ENCODE results near the gene SLC9A3. TPM values are rescaled to one million over a fixed set of nuclear protein-coding genes. Genes with fewer than 3 reads are reported as not detected.

SLC9A3 gene
- polyA plus RNA-seq, 1 donor, result 203 TPM

- H3K4me3 ChIP-seq (ENCODE audit: low read length), result no peak overlapping the region
- no peak for DNase-seq
- H3K27me3 ChIP-seq (ENCODE audit: control insufficient read depth, insufficient read depth, low read length), result peaks cover 3% of the 10 kb centered on the region
- H3K4me1 ChIP-seq (ENCODE audit: control insufficient read depth, insufficient read depth, low read length), result peaks cover 26% of the 10 kb centered on the region
- H3K9me3 ChIP-seq (ENCODE audit: control insufficient read depth, low read depth, low read length), result peaks cover 20% of the 10 kb centered on the region
- no peak overlapping the region for H3K27ac ChIP-seq (ENCODE audit: low read length)
- H3K36me3 ChIP-seq (ENCODE audit: control insufficient read depth, insufficient read depth, low read length), result peaks cover 6% of the 10 kb centered on the region
- no CpG with 5 or more reads among the region's 19 CpGs for WGBS (ENCODE audit: insufficient coverage, low lambda C conversion rate)
These were observed 28.2 kb downstream of the SLC9A3 start for GRCh38 chr5:496028-496427.

DNA sequence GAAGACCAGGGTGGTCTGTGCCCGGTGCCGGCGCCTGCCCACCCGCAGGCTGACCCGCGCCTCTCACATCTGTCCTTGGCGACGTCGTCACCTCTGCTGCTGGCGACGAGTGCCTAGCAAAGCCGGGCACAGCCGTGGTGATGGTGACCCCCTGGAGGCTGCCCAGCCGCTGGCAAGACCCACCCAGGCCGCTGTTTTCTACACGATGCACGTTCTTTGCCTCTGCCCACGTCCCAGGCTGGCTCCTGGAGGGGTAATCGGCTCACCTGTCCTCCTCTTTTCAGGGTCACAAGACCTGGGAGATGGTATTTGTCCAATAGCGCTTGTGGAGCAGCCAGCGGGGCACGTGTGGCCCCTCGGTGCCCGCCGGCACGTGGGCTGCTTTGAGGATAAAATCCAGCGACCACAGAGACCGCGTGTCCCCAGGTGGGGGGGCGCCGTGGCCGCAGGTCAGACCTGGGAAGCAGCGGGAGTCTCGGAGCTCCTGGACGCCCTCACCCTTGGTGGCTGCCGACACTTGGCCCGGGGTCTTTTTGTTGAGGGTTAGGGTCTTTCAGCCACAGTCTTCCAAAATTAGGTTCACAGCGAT is 29.5 kb downstream of the SLC9A3 start:
- no peak overlapping the region for H3K4me3 ChIP-seq (ENCODE audit: low read length)

DNA sequence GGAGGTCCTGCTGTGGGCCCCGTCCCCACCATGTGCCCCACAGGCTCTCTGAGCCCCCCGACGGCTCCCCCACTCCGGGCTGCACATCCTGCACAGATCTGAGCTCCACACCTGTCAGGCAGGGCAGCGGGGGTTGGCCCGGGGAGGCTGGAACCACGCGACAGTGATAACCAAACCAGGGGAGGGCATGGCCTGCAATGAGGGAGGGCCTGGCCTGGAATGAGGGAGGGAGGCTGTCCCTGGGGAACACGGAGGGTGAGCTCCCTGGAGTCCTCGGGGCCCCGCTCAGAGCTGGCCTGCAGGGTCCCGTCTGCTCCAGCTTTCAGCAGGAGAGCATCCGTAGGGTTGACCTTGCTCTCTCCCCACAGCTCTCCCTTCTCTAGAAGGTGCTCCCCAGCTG is 30.5 kb downstream of the SLC9A3 start:
- WGBS (ENCODE audit: insufficient coverage, low lambda C conversion rate), result no CpG with 5 or more reads among the region's 13 CpGs
- Histone ChIP-seq H3K4me3 (ENCODE audit: low read length) (no peak overlapping the region), H3K4me1 (ENCODE audit: control insufficient read depth, insufficient read depth, low read length) (peaks cover 10% of the 10 kb centered on the region), H3K27me3 (ENCODE audit: control insufficient read depth, insufficient read depth, low read length) (peaks cover 3% of the 10 kb centered on the region), H3K27ac (ENCODE audit: low read length) (no peak overlapping the region), H3K36me3 (ENCODE audit: control insufficient read depth, insufficient read depth, low read length) (peaks cover 19% of the 10 kb centered on the region), H3K9me3 (ENCODE audit: control insufficient read depth, low read depth, low read length) (peaks cover 20% of the 10 kb centered on the region)
- peak in 1 of 2 donors; percentile 47 for DNase-seq

More for the DNA sequence above, 29.5 kb downstream of the SLC9A3 start:
- Histone ChIP-seq H3K4me1 (ENCODE audit: control insufficient read depth, insufficient read depth, low read length) (peaks cover 19% of the 10 kb centered on the region), H3K9me3 (ENCODE audit: control insufficient read depth, low read depth, low read length) (peaks cover 21% of the 10 kb centered on the region), H3K27me3 (ENCODE audit: control insufficient read depth, insufficient read depth, low read length) (peaks cover 3% of the 10 kb centered on the region), H3K27ac (ENCODE audit: low read length) (no peak overlapping the region), H3K36me3 (ENCODE audit: control insufficient read depth, insufficient read depth, low read length) (peaks cover 15% of the 10 kb centered on the region)
- WGBS (ENCODE audit: insufficient coverage, low lambda C conversion rate), result no CpG with 5 or more reads among the region's 38 CpGs
- no peak for DNase-seq

DNA sequence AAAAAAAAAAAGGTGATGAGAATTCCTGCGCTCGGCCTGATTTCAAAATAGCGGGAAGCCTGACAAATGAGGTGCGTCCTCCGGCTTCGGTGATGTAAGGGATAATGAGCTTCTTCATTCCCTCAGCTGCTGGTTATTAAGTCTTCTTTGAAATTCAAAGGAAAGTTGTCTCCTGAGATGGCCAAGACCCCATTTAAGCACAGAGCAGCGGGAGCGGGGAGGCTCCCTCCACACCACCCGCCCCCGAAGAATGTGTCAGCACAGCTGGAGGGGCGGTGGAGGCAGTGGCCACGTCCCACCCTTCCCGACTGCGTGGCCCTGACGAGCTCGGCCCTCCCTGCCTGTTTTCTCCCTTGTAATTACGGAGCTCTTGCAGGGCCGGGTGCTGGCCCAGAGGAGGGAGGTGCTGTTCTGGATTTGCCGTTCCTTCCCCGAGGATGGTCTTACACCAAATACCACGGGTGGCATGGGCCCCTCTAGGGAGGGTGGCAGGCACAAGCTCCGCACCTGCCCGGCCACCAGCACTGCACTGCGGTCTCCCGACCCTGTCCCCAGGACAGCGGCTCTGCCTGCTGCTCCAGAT is 31.0 kb downstream of the SLC9A3 start:
- Histone ChIP-seq H3K36me3 (ENCODE audit: control insufficient read depth, insufficient read depth, low read length) (peaks cover 18% of the 10 kb centered on the region), H3K4me1 (ENCODE audit: control insufficient read depth, insufficient read depth, low read length) (peaks cover 8% of the 10 kb centered on the region), H3K27me3 (ENCODE audit: control insufficient read depth, insufficient read depth, low read length) (peaks cover 3% of the 10 kb centered on the region), H3K4me3 (ENCODE audit: low read length) (no peak overlapping the region), H3K27ac (ENCODE audit: low read length) (no peak overlapping the region), H3K9me3 (ENCODE audit: control insufficient read depth, low read depth, low read length) (peaks cover 22% of the 10 kb centered on the region)
- no CpG with 5 or more reads among the region's 26 CpGs for WGBS (ENCODE audit: insufficient coverage, low lambda C conversion rate)
- DNase-seq, result no peak

GRCh38 chr5:492314-492893 is 31.8 kb downstream of the SLC9A3 start:
- peaks cover 25% of the 10 kb centered on the region for H3K9me3 ChIP-seq (ENCODE audit: control insufficient read depth, low read depth, low read length)
- H3K4me3 ChIP-seq (ENCODE audit: low read length), result no peak overlapping the region
- DNase-seq, result no peak
- H3K36me3 ChIP-seq (ENCODE audit: control insufficient read depth, insufficient read depth, low read length), result peaks cover 20% of the 10 kb centered on the region
- H3K4me1 ChIP-seq (ENCODE audit: control insufficient read depth, insufficient read depth, low read length), result peaks cover 8% of the 10 kb centered on the region
- H3K27ac ChIP-seq (ENCODE audit: low read length), result no peak overlapping the region
- peaks cover 3% of the 10 kb centered on the region for H3K27me3 ChIP-seq (ENCODE audit: control insufficient read depth, insufficient read depth, low read length)
- WGBS (ENCODE audit: insufficient coverage, low lambda C conversion rate), result no CpG with 5 or more reads among the region's 18 CpGs

- H3K36me3 ChIP-seq (ENCODE audit: control insufficient read depth, insufficient read depth, low read length), result peaks cover 20% of the 10 kb centered on the region
- peaks cover 3% of the 10 kb centered on the region for H3K27me3 ChIP-seq (ENCODE audit: control insufficient read depth, insufficient read depth, low read length)
- no CpG with 5 or more reads among the region's 19 CpGs for WGBS (ENCODE audit: insufficient coverage, low lambda C conversion rate)
- no peak overlapping the region for H3K4me3 ChIP-seq (ENCODE audit: low read length)
- H3K27ac ChIP-seq (ENCODE audit: low read length), result no peak overlapping the region
- peaks cover 5% of the 10 kb centered on the region for H3K4me1 ChIP-seq (ENCODE audit: control insufficient read depth, insufficient read depth, low read length)
- DNase-seq, result no peak
- peaks cover 25% of the 10 kb centered on the region for H3K9me3 ChIP-seq (ENCODE audit: control insufficient read depth, low read depth, low read length)
These were observed 32.4 kb downstream of the SLC9A3 start for GRCh38 chr5:491856-492155.

DNA sequence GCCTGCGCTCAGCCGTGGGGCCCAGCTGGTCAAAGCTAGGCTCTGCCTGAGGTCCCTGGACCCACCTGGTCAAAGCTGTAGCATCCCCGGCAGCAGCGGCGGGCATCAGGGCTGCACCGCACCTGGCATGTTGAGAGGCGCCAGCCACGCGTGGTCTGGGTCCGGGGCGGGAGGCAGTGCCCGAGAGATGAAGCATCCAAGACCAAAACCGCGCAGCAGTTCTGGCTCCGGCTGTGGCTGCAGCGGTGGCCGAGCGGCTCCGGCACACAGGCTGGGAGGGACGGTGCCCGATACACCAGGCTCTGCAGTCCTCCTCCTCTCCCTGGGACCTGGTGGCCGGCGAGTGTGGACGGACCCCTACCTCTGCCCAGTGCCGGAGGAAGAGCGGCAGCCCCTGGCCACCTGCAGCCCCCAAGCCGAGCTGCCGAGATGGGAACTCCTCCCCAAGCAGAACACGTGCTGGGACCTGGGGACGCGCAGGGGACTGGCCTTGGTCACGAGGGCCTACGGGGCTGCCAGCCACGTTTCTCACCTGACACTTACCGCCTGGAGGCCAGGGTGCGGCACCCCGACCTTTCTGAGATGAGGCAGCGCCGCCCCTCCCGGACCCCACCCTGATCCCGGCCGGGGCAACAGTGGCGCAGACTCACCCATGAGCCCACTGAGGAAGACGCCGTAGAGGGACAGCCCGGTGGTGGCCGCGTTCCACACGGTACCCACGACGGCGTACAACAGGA is 33.0 kb downstream of the SLC9A3 start:
- peaks cover 25% of the 10 kb centered on the region for H3K9me3 ChIP-seq (ENCODE audit: control insufficient read depth, low read depth, low read length)
- H3K27ac ChIP-seq (ENCODE audit: low read length), result no peak overlapping the region
- DNase-seq, result no peak
- peaks cover 24% of the 10 kb centered on the region for H3K36me3 ChIP-seq (ENCODE audit: control insufficient read depth, insufficient read depth, low read length)
- peaks cover 3% of the 10 kb centered on the region for H3K27me3 ChIP-seq (ENCODE audit: control insufficient read depth, insufficient read depth, low read length)
- no peak overlapping the region for H3K4me3 ChIP-seq (ENCODE audit: low read length)
- H3K4me1 ChIP-seq (ENCODE audit: control insufficient read depth, insufficient read depth, low read length), result peaks cover 5% of the 10 kb centered on the region
- no CpG with 5 or more reads among the region's 52 CpGs for WGBS (ENCODE audit: insufficient coverage, low lambda C conversion rate)

DNA sequence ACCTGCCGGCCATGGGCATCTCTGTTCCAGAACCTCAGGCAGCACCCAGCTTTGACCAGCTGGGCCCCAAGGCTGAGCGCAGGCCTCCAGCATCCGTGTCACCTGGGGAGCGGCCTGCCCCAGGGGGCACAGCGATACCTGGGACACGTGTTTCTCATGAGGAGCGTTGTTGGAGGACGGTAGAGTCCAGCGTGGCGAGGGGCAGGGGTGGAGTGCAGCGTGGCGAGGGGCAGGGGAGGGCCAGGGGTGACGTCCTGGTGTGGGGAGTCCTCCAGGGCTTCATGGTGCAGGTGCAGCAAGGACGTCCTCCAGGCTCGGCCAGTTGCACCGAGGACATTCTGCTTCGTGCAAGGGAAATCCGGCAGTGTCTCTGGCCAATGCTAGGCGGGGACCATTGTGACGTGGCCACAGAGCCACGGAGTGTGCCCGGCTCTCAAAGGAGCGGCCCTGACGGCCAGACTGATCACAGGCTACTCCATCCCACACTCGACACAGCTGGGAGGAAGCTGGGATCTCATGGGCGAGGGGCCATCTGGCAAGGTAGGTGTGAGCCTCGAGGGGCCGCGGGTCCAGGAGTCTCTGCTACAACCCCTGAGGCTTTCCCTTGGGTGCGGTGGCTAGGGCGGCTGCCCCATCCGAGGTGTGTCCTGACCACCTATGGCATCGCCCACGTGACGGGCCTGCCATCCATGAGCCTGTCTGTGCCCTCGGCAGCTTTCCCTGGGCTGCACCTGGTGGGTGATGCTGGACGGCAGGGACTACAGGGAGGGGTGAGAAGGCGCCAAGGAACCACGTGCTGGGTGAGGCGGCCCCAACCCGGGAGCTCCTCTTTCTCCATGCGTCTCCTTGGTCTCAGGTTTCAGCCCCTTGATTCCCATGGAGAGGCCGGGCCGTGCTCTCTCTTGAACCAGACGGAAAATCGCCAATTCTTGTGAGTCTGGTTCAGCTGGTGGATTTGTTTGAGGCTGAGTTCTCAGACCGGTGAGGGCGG is 33.8 kb downstream of the SLC9A3 start:
- H3K36me3 ChIP-seq (ENCODE audit: control insufficient read depth, insufficient read depth, low read length), result peaks cover 24% of the 10 kb centered on the region
- no CpG with 5 or more reads among the region's 48 CpGs for WGBS (ENCODE audit: insufficient coverage, low lambda C conversion rate)
- no peaks in the 10 kb centered on the region for H3K27me3 ChIP-seq (ENCODE audit: control insufficient read depth, insufficient read depth, low read length)
- no peak for DNase-seq
- H3K9me3 ChIP-seq (ENCODE audit: control insufficient read depth, low read depth, low read length), result peaks cover 22% of the 10 kb centered on the region
- H3K27ac ChIP-seq (ENCODE audit: low read length), result no peak overlapping the region
- H3K4me3 ChIP-seq (ENCODE audit: low read length), result no peak overlapping the region
- no peaks in the 10 kb centered on the region for H3K4me1 ChIP-seq (ENCODE audit: control insufficient read depth, insufficient read depth, low read length)

- Histone ChIP-seq H3K27me3 (ENCODE audit: control insufficient read depth, insufficient read depth, low read length) (no peaks in the 10 kb centered on the region), H3K9me3 (ENCODE audit: control insufficient read depth, low read depth, low read length) (peaks cover 18% of the 10 kb centered on the region), H3K4me3 (ENCODE audit: low read length) (no peak overlapping the region), H3K4me1 (ENCODE audit: control insufficient read depth, insufficient read depth, low read length) (no peaks in the 10 kb centered on the region), H3K27ac (ENCODE audit: low read length) (no peak overlapping the region), H3K36me3 (ENCODE audit: control insufficient read depth, insufficient read depth, low read length) (peaks cover 27% of the 10 kb centered on the region)
- no peak for DNase-seq
- 76% methylated on average over 3 of the region's 21 CpGs for WGBS (ENCODE audit: insufficient coverage, low lambda C conversion rate)
These were observed 34.6 kb downstream of the SLC9A3 start for GRCh38 chr5:489689-490080.
